Endothelial cell (in vitro differentiated cells): ENCODE measurements around the gene SH3RF1. TPM values are rescaled to one million over a fixed set of nuclear protein-coding genes. Genes with fewer than 3 reads are reported as not detected.

ENCODE experiments used
- DNase-seq: peaks from one replicate; pipeline ENCODE4 v3.0.0; 2021; ENCODE audit warnings: low spot score
- H3K27ac Mint-ChIP-seq: one replicate; pipeline ENCODE4 v1.8.0; 2021; ENCODE audit warnings: mixed read lengths, inconsistent platforms; ENCODE audit not compliant: unreplicated experiment
- H3K27me3 Mint-ChIP-seq: one replicate; pipeline ENCODE4 v1.8.0; 2021; ENCODE audit warnings: mild to moderate bottlenecking, moderate library complexity, mixed read lengths, inconsistent platforms; ENCODE audit not compliant: unreplicated experiment
- H3K36me3 Mint-ChIP-seq: one replicate; pipeline ENCODE4 v1.8.0; 2021; ENCODE audit warnings: mild to moderate bottlenecking, low read depth, mixed read lengths, inconsistent platforms; ENCODE audit not compliant: unreplicated experiment
- H3K4me1 Mint-ChIP-seq: one replicate; pipeline ENCODE4 v1.8.0; 2021; ENCODE audit warnings: mild to moderate bottlenecking, mixed read lengths, inconsistent platforms; ENCODE audit not compliant: unreplicated experiment
- H3K4me3 Mint-ChIP-seq: one replicate; pipeline ENCODE4 v1.8.0; 2021; ENCODE audit warnings: mild to moderate bottlenecking, mixed read lengths, inconsistent platforms; ENCODE audit not compliant: unreplicated experiment
- H3K9me3 Mint-ChIP-seq: one replicate; pipeline ENCODE4 v1.8.0; 2021; ENCODE audit warnings: mixed read lengths, inconsistent platforms; ENCODE audit not compliant: unreplicated experiment
- total RNA-seq: library from RNA; stranded (reverse); fragmentation: NEBNext Ultra II Directional; extraction: Animal tissue kit (Norgen Biotek cat#: 25700); gene quantifications from one replicate; pipeline ENCODE4 v1.2.1, GENCODE V29; 2021; ENCODE audit not compliant: unreplicated experiment
- TF ChIP-seq, protein P1 (sequence below): fragments of 200-600 bp; sonication (generic); IDR thresholded peaks from one replicate; pipeline ENCODE4 v1.5.0; 2021; ENCODE audit warnings: antibody characterized with exemption; ENCODE audit not compliant: unreplicated experiment

The SH3RF1 gene
- total RNA-seq, 1 donor from 2014 or later, result 23.5 TPM

DNA sequence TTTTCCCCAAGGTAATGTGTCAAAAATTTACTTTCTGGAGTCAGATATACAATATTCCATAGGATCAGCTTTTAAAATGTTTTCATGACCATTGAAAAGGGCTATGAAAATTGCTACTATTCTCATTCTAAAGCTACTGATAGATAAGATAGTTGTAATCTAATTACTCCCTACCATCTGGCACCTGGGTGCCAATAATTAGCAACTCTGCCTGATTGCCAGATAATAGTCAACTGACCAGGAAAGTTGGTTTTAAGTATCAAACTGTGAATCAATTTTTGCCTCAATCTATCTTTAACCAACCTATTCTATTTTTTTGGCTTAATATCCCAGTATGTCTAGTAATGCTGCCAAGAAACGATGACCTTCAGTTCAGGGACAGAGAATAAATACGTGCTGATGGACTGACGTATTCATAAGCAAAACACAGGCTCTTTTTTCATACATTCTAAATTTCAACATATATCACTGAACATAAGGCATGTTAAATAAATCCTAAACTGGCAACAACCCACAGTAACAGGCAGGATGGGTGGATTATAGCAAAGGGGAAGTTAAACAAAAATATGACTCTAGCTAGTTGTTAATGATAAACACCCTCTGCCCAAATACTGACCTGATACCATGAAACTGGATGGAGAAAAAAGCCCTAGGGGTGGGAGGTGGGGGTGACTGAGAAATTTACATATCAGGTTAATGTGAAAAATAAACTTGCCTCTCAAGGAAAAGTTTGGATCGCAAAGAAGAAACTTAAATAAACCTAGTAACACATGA is 18.2 kb downstream of the SH3RF1 start:
- Mint-ChIP-seq H3K27ac (no peak overlapping the region), H3K4me3 (no peak overlapping the region), H3K9me3 (no peaks in the 10 kb centered on the region), H3K36me3 (peaks cover 7% of the 10 kb centered on the region), H3K27me3 (no peaks in the 10 kb centered on the region), H3K4me1 (peaks cover 54% of the 10 kb centered on the region)
- TF ChIP-seq, protein P1, sequence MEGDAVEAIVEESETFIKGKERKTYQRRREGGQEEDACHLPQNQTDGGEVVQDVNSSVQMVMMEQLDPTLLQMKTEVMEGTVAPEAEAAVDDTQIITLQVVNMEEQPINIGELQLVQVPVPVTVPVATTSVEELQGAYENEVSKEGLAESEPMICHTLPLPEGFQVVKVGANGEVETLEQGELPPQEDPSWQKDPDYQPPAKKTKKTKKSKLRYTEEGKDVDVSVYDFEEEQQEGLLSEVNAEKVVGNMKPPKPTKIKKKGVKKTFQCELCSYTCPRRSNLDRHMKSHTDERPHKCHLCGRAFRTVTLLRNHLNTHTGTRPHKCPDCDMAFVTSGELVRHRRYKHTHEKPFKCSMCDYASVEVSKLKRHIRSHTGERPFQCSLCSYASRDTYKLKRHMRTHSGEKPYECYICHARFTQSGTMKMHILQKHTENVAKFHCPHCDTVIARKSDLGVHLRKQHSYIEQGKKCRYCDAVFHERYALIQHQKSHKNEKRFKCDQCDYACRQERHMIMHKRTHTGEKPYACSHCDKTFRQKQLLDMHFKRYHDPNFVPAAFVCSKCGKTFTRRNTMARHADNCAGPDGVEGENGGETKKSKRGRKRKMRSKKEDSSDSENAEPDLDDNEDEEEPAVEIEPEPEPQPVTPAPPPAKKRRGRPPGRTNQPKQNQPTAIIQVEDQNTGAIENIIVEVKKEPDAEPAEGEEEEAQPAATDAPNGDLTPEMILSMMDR, result no peak
- DNase-seq, result no peak

DNA sequence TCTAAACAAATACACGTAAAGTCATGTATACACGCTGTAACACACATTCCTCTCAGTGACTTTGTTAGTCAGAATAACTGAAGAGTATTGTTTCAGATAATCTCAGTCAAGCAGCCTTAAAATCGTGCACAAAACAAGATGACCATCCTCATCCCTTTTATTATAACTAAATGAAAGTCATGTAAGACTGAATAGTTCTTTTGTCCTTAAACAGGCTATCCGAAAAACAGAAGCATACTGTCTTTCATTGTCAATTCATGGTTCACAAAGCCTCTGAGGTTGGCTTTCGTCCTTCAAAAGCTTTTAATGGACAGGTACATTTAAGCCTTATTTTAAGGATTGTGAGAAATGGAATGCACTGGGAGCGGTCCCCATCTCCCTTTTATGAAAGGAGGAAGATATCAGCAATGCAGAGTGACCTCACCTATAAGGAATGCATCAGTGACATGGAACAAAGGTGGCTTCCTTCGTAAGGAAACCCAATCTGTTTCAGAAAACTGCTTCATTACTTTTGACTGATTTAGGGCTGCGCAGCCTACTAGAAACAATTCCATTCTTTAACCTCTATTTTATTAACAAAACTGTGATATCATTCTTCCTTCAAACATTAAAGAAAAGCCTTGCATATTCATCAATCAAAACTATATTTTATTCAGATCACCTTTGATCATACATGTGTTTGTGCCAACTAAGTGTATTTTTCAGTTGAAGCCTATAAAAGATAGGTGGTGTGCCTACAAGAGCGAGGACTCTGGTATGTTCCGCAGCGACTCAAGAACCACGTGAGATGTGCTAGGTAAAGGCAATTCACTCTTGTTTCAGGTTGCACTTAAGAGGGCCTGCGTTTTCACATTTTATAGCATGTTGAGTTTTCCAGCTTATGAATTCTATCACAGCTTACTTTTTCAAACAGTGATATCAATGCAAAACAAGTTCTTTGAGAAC is 19.2 kb downstream of the SH3RF1 start:
- TF ChIP-seq, protein P1, result no peak
- no peaks in the 10 kb centered on the region for H3K27me3 Mint-ChIP-seq
- DNase-seq, result no peak
- H3K9me3 Mint-ChIP-seq, result no peaks in the 10 kb centered on the region
- H3K4me3 Mint-ChIP-seq, result no peak overlapping the region
- peaks cover 12% of the 10 kb centered on the region for H3K36me3 Mint-ChIP-seq
- H3K27ac Mint-ChIP-seq, result peak overlapping the region; percentile 77
- H3K4me1 Mint-ChIP-seq, result peaks cover 53% of the 10 kb centered on the region

DNA sequence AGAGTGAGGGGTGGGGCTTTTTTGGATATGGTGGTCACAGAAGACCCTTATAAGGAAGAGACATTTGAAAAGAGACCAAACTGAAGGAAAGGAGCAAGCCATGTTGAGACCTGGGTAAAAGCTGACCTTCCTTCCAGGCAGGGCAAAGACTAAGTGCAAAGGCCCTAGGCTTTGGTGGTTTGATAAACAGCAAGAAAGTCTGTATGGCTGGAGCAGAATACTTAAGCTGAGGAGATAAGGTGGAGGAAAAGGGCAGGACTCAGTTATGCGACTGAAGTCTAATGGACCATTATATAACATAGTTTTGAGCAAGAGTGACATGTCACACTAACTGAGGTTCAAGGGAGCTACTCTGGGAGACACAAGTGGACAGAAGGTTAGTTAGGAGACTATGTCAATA is 20.0 kb downstream of the SH3RF1 start:
- no peaks in the 10 kb centered on the region for H3K27me3 Mint-ChIP-seq
- peaks cover 51% of the 10 kb centered on the region for H3K4me1 Mint-ChIP-seq
- peaks cover 12% of the 10 kb centered on the region for H3K36me3 Mint-ChIP-seq
- H3K9me3 Mint-ChIP-seq, result no peaks in the 10 kb centered on the region
- DNase-seq, result no peak
- TF ChIP-seq, protein P1, result no peak
- H3K27ac Mint-ChIP-seq, result peak overlapping the region; percentile 77
- no peak overlapping the region for H3K4me3 Mint-ChIP-seq

DNA sequence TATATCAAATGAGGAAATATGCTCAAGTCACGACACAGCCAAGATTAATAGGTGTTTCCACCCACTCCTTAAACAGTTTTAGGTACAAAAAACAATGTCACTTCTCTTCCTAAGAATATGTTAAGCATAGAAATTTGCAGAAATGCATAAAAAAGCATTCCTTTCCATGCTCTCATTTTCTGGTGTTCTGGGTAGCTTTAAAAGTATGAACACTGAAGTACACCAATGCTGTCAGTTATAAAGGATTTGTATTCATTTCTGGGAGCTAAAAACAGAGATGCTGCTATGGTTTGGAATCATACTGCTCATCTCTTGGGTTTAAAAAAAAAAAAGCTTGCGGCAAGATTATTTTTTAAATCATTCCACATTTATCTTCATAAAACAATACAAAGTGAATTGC is 20.8 kb downstream of the SH3RF1 start:
- H3K4me3 Mint-ChIP-seq, result no peak overlapping the region
- no peak for DNase-seq
- peaks cover 49% of the 10 kb centered on the region for H3K4me1 Mint-ChIP-seq
- TF ChIP-seq, protein P1, result no peak
- H3K27me3 Mint-ChIP-seq, result no peaks in the 10 kb centered on the region
- H3K27ac Mint-ChIP-seq, result no peak overlapping the region
- H3K9me3 Mint-ChIP-seq, result no peaks in the 10 kb centered on the region
- peaks cover 12% of the 10 kb centered on the region for H3K36me3 Mint-ChIP-seq
